Measurements from ENCODE around the gene DNASE1. TPM values are rescaled to one million over a fixed set of nuclear protein-coding genes. Genes with fewer than 3 reads are reported as not detected.

DNASE1 gene
- total RNA-seq, 1 donor from 2014 or later = 48.7 TPM

DNA sequence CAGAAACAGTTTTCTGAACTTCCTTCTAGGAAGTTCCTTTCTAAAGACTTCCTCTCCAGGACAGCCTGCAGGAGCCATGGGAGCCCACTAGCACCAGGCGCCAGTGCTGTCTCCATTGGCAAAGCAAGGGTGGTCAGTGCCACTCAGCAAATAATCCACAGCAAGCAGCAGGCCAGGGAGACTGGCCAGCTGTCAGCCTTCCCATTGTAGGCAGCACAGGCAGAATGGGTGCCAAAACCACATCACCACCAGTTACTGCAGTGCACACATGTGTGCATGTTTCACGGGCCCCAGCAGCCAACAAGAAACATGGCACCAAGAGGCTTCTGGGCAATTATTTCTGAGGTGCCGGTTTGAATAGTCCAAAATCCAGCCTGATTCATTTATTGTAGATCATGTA, 26.7 kb downstream of the DNASE1 start:
- Mint-ChIP-seq H3K27me3 (ENCODE audit: low read depth) (no peaks in the 10 kb centered on the region), H3K27ac (no peak overlapping the region), H3K4me3 (no peak overlapping the region), H3K9me3 (peaks cover 5% of the 10 kb centered on the region), H3K4me1 (no peaks in the 10 kb centered on the region), H3K36me3 (peaks cover 47% of the 10 kb centered on the region)
- no peak for DNase-seq (ENCODE audit: low spot score in 2 of 2, unreplicated experiment in 2 of 2)
- TF ChIP-seq, protein P1, sequence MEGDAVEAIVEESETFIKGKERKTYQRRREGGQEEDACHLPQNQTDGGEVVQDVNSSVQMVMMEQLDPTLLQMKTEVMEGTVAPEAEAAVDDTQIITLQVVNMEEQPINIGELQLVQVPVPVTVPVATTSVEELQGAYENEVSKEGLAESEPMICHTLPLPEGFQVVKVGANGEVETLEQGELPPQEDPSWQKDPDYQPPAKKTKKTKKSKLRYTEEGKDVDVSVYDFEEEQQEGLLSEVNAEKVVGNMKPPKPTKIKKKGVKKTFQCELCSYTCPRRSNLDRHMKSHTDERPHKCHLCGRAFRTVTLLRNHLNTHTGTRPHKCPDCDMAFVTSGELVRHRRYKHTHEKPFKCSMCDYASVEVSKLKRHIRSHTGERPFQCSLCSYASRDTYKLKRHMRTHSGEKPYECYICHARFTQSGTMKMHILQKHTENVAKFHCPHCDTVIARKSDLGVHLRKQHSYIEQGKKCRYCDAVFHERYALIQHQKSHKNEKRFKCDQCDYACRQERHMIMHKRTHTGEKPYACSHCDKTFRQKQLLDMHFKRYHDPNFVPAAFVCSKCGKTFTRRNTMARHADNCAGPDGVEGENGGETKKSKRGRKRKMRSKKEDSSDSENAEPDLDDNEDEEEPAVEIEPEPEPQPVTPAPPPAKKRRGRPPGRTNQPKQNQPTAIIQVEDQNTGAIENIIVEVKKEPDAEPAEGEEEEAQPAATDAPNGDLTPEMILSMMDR (IDR thresholded peaks at IDR 0.05; ENCODE audit: unreplicated experiment) = no peak

DNA sequence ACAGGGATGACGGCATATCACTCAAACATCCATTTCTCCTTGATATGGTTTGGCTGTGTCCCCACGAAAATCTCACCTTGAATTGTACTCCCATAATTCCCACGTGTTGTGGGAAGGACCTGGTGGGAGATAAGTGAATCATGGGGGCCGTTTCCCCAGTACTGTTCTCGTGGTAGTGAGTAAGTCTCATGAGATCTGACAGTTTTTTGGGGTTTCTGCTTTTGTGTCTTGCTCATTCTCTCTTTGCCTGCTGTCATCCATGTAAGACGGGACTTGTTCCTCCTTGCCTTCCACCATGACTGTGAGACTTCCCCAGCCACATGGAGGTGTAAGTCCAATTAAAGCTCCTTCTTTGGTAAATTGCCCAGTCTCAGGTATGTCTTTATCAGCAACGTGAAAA, 32.5 kb downstream of the DNASE1 start:
- H3K4me3 Mint-ChIP-seq = no peak overlapping the region
- TF ChIP-seq, protein P1 (IDR thresholded peaks at IDR 0.05; ENCODE audit: unreplicated experiment) = no peak
- H3K4me1 Mint-ChIP-seq = peaks cover 8% of the 10 kb centered on the region
- peaks cover 40% of the 10 kb centered on the region for H3K36me3 Mint-ChIP-seq
- no peaks in the 10 kb centered on the region for H3K27me3 Mint-ChIP-seq (ENCODE audit: low read depth)
- H3K27ac Mint-ChIP-seq = no peak overlapping the region
- peaks cover under 1% of the 10 kb centered on the region for H3K9me3 Mint-ChIP-seq
- no peak for DNase-seq (ENCODE audit: low spot score in 2 of 2, unreplicated experiment in 2 of 2)

DNA sequence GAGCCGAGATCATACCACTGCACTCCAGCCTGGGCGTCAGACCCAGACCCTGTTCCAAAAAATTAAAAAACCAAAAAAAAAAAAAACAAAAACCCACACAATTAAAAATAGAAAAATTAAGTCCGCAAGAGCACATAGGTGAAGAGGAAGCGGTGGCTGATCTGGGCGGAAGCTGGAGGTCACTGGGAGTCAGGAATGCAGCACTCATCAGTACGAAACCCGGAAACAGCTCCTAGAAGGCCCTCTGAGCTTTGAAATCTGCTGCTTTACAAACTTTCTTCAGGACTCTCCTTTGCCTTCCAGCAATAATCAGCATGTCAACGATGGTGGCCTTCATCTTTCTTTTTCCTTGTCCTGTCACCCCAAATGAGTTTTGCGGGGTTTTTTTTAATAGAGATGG, 33.3 kb downstream of the DNASE1 start:
- no peak overlapping the region for H3K4me3 Mint-ChIP-seq
- no peak for DNase-seq (ENCODE audit: low spot score in 2 of 2, unreplicated experiment in 2 of 2)

DNA sequence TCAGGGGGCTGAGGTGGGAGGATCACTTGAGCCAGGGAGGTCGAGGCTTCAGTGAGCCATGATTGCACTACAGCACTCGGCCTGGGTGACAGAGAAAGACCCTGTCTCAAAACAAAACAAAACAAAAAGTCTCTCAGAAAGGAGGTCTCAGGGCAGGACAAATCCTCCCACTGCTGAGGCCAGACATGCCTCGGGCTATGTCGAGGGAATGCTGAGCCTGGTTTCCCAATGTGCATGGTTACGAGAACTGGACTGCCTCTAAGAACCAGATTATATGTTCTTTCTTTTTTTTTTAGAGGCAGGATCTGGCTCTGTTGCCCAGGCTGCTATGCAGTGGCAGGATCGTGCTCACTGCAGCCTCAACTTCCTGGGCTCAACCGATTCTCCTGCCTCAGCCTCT, 35.2 kb downstream of the DNASE1 start:
- DNase-seq (ENCODE audit: low spot score in 2 of 2, unreplicated experiment in 2 of 2) = no peak
- TF ChIP-seq, protein P1 (IDR thresholded peaks at IDR 0.05; ENCODE audit: unreplicated experiment) = no peak
- Mint-ChIP-seq H3K4me3 (no peak overlapping the region), H3K4me1 (peaks cover 8% of the 10 kb centered on the region), H3K9me3 (no peaks in the 10 kb centered on the region), H3K36me3 (peaks cover 26% of the 10 kb centered on the region), H3K27me3 (ENCODE audit: low read depth) (no peaks in the 10 kb centered on the region), H3K27ac (no peak overlapping the region)

More for the DNA sequence above, 33.3 kb downstream of the DNASE1 start:
- Mint-ChIP-seq H3K27me3 (ENCODE audit: low read depth) (no peaks in the 10 kb centered on the region), H3K27ac (no peak overlapping the region), H3K9me3 (no peaks in the 10 kb centered on the region), H3K4me1 (peaks cover 8% of the 10 kb centered on the region), H3K36me3 (peaks cover 34% of the 10 kb centered on the region)
- TF ChIP-seq, protein P1 (IDR thresholded peaks at IDR 0.05; ENCODE audit: unreplicated experiment) = no peak

DNA sequence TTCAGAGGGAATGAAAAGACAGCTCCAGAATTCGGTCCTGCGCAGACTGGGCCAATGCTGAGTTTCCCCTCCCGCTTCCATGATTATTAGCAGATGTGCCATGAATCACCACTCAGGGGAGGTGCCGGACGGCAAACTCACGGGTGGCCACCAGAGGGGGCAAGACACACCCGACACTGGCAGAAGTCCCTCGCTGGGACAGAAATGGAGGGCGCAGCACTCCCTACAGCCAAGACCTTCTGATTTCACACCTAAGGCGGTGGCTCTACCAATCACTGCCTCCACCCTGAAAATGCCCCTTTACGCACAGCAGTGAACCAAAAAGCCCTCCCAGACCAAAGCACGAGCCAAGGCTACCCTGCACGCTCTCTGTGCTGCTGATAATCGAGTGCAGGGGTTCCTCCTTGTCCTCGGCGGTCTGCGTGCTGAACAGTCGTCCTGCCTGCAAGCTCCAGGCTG, 36.0 kb downstream of the DNASE1 start:
- Mint-ChIP-seq H3K27ac (peak overlapping the region; percentile 91), H3K4me3 (peak overlapping the region; percentile 40), H3K9me3 (no peaks in the 10 kb centered on the region), H3K27me3 (ENCODE audit: low read depth) (no peaks in the 10 kb centered on the region), H3K36me3 (peaks cover 21% of the 10 kb centered on the region), H3K4me1 (peaks cover 8% of the 10 kb centered on the region)
- TF ChIP-seq, protein P1 (IDR thresholded peaks at IDR 0.05; ENCODE audit: unreplicated experiment) = peak; percentile 92
- peak; percentile 70 to 92 for DNase-seq (ENCODE audit: low spot score in 2 of 2, unreplicated experiment in 2 of 2)

All from mesothelial cell of epicardium (in vitro differentiated cells).